GM19035 (cell line): ENCODE results near the gene SCNN1A.

Source experiments
- ATAC-seq: cut with Tn5 transposase; IDR thresholded peaks from one replicate; pipeline ENCODE4 v1.9.1; 2021; ENCODE audit not compliant: unreplicated experiment

The SCNN1A gene

DNA sequence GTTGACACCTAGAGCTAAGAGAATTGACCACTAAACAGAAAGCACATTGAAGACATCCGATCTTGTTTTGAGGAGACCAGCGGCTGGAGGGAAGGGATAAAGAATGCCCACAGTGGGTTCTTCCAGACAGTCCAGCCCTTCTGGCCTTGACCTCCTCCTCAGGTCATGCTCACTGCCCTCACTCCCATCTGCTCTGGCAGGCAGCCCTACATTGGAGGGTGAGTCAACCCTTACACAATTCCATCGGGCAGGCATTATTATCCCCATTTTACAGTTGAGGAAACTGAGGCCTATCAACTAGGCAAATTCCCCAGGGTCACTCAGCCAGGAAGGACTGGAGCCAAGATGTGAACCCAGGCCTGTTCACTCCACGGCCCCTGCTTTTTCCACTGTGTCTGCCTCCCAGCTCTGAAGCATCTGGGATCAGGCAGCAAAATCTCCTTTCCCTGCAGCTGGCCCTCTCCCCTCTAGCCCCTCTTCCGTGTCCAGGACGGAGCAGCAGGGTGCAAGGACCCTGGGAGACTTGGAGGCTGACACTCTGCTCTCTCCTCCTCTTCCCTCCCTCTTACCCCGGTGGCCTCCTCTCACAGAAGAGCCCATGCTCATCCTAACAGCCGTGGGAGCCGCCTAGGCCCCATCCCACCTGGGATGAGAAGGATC, 5.3 kb downstream of the SCNN1A start:
- ATAC-seq = no peak

GRCh38 chr12:6368906-6369525, 6.3 kb downstream of the SCNN1A start:
- ATAC-seq = no peak

DNA sequence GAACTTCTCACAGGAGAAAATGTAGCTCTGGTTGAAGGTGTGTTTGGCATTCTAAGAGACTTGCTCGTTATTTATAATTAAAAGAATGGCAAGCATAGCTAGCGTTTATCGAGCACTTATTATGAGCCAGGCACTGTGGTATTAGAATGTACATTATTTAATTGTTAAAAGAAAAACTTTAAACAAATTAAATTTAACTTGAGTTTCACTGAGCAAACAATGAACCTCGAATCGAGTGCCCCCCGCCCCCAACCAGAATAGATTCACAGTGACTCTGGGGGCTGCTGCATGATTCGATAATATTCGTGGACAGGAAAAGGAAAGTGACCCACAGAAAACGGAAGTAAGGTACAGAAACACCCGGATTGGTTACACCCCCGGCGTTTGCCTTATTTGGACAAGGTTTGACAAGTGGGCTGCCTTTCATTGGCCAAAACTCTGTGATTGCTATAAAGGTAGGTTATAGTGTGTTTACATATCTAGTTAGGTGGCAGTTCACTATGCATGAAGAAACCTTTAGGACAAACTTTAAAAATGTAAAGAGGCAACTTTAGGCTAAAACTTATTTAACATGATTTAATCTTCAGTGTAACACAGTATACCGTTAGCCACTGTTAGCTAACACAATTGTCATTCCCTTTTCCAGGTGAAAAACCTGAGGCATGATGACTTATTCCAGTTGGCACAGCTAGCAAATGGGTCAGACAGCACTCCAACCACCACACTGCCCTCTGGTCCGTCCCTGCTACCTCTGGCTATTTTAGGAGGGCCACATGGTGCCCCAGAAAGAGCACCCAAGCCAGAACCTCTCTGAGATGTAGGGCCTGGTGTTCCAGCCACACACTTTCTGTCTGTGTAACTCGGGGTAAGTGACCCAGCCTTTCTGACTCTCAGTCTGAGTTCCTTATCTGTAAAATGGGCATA, 7.1 kb downstream of the SCNN1A start:
- no peak for ATAC-seq

DNA sequence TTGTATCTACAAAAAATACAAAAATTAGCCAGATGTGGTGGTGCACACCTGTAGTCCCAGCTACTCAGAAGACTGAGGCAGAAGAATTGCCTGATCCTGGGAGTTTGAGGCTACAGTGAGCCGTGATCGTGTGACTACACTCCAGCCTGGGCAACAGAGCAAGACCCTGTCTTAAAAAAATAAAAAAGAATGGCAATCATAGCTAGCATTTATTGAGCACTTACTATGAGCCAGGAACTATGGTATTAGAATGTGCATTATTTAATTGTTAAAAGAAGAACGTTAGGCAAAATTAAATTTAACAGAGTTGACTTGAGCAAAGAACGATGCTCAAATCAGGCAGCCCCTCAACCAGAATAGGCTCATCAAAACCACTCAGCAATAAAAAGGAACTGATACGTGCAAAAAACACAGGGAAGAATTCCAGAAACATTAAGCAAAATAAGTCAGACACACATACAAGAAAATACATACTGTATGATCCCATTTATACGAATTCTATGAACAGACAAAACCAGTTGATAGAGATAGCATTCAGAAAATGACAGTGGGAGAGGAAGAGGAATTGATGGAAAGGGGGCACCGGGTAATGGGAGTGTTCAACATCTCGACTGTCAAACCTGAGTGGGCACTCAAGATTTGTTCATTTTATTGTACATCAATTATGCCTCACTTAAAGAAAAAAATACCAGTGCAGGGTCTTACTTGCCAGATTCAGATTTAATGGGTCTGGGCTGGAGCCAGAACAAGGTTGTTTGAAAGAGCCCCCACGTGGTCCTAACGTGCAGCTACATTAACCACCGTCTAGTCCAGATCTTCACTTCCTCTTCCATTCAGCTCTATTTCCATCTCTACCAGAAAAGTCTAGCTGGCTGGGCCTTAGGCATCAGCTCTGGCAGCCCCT, 8.0 kb downstream of the SCNN1A start:
- no peak for ATAC-seq

GRCh38 chr12:6364044-6364374, 11.4 kb downstream of the SCNN1A start:
- no peak for ATAC-seq

DNA sequence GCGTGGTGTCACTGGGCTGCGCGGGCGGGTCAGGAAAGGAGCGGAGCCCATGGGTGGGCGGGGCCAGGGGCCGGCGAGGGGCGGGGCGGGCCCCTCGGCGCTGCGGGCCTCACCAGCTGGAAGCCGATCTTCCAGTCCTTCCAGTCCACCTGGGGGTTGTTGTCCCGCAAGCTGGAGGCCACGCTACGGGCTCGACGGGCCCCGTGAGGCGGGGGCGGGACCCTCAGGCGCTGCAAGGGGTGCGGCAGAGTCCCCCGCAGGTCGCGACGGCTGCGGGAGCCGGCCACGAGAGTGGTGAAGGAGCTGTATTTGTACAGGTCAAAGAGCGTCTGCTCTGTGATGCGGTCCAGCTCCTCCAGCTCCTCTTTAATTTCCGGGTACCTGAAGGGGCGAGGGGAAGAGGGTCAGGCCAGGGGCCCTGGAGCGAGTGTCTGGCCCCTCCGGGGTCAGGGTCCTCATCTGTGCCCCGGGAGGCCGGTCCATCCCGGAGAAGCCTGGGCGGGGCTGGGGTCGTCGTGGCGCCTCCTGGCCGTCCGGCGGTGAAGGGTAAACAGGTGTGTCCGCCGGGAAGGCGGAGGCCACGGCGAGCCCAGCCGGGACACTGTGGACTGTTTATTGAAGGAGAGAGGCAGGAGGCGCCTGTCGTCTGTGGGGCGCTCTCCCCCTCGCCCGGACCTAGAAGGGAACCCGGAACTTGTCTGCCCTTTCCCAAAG, 11.9 kb downstream of the SCNN1A start:
- no peak for ATAC-seq

- ATAC-seq = no peak
Measured at GRCh38 chr12:6363010-6363329, 12.4 kb downstream of the SCNN1A start.

GRCh38 chr12:6362403-6362802, 13.0 kb downstream of the SCNN1A start:
- ATAC-seq = no peak

DNA sequence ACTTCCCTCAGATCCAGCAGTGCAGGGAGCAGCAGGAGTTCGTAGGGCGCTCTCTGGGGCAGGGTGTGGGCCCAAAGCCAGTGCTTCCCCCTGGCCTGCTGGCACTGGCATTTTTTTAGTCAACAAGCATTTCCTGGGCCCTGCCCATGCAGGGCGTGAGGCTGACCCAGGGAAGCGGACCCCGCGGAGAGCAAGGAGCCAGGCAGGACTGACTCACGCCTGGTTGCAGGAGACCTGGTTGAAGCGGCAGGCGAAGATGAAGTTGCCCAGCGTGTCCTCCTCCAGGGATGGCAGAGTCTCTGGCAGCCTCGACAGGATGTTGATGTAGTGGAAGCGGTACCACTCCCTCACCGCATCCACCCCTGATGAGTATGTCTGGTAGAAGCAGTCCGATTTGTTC, 13.5 kb downstream of the SCNN1A start:
- ATAC-seq = no peak

- no peak for ATAC-seq
Measured at GRCh38 chr12:6360578-6361490, 14.5 kb downstream of the SCNN1A start.

DNA sequence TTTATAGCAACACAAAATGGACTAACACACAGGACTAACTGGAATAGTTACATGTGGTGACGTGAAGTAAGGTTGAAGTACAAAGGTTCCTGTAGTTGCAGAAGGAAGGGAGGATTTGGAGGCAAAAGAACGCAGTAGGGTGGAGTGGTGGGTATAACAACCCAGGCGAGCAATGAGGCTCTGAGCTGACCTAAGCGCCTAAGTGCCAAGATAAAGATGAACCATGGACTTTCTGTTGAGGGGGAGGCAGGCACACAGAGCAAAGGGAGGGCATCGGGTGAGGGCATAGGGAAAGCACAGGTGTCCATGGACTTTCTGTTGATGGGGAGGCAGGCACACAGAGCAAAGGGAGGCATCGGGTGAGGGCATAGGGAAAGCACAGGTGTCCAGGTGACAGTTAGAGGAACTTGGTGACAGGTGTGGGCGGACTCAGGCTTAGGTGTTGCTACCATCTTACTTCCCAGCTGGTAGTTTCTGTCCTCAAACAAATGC, 15.2 kb downstream of the SCNN1A start:
- no peak for ATAC-seq

DNA sequence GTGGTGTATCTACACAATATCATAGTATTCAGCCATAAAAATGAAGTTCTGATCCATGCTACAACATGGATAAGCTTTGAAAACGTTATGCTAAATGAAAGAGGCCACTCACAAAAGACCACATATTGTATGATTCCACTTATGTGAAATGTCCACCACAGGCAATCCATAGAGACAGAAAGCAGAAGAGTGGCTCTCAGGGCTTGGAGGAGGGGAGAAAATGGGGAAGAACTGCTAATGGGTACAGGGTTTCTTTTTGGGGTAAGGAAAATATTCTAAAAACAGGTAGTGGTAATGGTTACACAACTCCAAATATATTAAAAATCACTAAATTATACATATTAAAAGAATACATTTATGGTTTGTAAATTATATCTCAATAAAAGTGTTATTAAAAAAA, 16.5 kb downstream of the SCNN1A start:
- no peak for ATAC-seq

DNA sequence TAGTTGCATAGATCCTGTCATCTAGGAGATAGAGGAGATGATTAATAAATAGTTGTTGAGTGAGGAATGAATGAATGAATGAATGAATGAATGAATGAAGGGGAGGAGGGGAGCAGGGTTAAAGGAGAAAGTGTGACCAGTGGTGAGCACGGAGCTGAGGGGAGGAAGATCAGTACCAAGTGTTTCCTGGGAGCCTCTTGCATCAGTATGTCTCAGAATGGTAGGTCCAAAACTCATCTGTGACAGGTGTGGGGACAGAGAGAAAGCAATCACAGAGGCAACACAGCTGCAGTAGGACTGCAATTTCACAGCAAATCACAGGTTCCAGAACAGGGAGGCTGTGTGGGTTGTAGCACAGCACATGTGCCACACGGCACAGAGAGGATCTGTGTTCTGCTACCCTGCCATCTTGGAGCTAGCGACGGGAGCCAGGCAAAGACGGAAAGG, 19.0 kb downstream of the SCNN1A start:
- ATAC-seq = no peak

DNA sequence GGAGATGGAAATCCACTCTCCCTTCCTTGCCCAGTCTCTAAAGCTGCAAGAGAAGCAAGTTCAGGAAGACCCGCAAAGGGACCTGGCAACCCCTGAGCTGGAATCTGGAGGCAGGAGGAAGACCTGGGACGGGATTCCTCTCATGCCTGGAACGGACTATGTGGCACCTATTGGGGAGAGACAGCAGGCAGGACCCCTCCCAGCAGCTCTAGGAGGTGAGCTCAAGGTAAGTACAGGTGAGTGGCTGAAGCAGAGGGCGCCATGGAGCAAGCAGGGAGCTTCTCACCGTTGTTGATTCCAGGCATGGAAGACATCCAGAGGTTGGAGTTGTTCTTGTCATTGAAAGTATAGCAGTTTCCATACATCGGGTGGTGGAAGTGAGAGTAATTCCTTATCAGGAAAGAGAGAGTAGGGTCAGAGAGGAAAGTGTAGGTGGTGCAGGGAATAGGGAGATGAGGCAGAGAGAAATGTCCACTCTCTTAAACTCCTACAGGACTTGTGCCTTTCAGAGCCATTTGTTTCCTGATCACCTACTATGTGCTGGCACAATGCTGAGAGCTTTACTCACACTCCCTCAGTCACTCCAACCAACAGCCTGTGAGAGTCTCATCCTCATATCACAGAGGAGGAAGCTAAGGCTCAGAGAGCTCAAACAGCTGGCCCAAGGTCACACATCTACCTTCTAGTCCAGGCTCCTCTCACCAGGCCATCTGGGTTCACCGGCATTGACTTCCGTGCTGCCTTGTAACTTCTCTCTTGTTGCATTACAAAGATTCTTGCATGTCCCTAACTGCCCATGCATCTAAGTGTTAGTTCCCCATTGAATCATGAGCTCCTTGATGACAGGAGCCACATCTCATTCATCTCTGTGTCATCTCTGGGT, 19.6 kb downstream of the SCNN1A start:
- ATAC-seq = no peak

DNA sequence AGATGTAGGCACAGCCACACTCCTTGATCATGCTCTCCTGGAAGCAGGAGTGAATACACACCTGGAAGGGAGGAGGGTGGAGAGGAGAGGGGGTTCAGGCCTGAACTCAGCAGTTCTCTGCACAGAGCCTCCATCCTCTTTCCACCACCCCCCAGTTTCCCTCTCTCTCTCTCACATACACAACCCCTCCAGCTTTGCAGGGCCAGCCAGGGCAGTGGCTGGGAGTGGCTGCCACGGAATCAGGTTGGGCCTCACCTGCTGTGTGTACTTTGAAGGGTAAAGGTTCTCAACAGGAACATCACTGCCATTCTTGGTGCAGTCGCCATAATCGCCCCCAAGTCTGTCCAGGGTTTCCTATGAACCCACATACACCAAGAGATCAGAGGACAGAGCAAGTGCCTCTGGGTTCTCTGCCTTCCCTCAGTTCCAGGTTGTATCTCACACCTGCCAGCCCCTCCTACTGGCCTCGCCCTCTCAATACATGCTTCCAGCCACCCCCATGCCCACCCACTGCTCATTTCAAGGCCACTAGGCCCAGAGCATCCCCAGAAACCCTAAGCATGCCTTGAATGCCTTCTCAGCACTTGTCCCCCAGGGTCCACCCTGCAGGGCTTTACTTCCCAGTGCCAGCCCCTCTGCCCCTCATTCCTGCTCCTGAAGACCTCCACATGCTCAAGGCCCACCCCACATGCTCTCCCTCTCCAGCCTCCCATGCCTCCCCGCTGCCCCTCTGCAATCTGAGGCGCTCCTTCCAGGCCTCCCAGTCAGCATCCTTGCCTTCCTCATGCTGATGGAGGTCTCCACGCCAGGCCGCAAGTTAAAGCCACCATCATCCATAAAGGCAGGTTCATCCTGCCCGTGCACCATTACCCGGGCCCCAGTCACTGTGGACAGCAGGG, 20.6 kb downstream of the SCNN1A start:
- no peak for ATAC-seq

DNA sequence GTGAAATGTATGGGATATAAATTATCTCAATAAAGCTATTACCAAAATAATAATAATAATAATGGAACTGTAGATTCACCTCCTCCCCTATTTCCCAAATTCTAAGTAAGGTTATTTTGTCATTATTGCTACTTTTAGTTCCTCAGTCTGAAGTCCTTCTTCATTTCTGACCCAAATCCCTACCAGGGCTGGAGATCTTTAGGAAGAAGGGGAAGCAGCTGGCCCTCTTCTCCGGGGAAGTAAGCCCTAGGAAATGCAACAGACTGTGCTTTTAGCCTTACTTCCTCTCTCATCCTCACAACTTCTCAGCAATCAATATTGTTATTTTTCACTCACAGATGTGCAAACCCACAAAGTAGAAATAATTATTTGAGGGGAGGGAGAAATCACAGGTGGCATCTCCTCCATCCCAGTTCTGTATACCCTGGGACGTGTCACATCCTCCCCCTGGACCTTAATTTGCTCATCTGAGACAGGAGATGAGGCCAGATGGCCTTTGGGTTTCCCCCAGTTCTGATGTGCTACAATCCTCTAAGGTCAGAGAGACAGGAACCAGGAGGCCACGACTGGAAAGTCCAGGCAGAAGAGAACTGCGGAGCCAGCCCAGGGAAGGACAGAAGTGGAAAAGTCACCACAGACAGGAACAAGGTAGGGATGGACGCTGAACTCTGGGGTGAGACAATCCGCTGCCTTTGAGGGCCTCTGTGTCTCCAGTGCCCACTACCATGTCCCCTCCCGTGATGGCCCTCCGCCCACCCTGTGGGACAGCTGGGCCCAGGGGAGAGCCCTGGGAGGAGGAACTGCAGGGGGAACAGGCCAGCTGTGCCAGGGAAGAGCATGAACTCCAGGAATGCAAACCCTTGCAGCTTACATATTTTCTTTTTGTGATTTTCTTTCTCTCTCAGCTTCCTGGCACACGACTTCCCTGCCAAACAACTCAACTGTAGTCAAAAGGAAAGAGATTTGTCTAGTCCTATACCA, 22.9 kb downstream of the SCNN1A start:
- no peak for ATAC-seq
